Stimulated activated CD8-positive, alpha-beta memory T cell treated with anti-CD3 and anti-CD28 coated beads, Interleukin-4, amount 100 ng/mL, for 1 hour (primary cell): Measurements from ENCODE around the gene RARB.

Experiments
- DNase-seq, 2 donors: peaks; one replicate each; pipeline ENCODE4 v3.0.0-alpha.2; 2020; ENCODE audit warnings: low read depth in 2 of 2, low spot score in 1 of 2

RARB gene

DNA sequence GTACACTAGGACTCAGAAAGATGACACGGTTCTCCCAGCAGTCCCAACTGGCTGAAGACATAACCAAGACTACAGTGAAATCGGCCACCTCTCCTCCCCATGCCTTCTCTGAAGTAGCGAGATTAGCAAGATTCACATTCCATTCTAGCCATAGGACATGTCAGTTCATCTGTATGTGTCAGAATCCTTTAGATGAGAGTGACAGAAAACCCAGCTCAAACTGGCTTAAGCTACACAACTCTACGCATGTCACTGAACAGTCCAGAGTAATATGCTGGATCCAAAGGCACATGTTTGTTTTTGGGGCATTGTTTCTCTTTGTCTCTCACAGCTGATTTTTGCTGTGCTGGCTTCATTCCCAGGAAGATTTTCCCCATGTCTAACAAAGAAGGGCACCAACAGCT, 75.8 kb downstream of the RARB start:
- DNase-seq: no peak

DNA sequence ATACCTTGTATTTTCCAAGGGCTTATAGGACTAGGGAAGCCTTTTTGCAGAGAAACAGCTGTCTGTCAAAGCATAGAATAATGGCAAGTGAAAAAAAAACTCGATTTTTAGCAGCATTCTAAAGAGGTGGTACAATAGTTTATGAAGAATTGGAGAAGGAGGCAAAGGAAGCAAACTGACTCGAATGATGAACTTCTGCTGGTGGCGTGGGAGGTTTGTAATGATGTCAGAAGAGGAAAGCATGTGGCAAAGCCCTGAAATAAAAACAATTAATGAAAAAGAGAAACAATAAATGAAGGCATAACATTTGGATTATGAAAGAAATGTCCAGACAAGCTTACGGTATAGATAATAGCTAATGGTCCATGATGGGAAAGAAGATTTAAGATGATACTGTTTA, 77.5 kb downstream of the RARB start:
- no peak for DNase-seq

DNA sequence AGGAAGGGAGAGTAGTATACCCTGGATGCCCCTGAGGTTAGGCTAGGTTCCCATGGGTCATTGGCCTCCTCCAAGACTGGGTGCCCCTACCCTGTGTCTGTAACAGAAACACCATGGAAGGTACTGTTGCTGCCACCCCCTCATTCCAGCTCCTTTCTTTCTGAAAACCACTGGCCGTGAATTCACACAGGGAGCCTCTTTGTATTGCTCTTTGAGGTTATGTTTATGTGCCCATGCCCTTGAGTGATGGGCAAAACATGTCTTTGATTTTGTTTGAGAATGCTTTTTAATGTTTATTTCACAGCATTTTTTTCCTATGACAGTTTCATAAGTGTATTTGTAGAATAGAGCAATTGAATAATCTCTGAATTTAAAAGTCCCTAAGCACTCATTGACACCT, 79.7 kb downstream of the RARB start:
- no peak for DNase-seq

DNA sequence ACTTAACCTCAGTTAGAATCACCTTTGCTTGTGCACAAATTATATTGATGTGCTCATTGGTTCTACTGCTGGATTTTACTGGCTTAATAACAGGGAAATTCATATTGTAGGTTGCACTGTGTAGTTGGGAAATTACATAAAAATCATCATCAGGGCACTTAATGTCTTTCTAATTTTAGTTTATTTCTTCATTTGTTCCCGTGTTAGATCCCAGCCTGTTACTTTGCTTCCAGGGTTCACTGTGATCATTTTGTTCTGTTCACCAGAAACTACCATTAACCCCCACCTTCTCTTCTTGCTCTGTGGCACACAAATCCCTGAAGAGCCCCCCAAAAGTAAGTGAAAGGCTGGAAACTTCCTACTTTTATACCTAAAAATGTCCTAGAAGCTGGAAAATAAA, 80.4 kb downstream of the RARB start:
- DNase-seq: no peak

DNA sequence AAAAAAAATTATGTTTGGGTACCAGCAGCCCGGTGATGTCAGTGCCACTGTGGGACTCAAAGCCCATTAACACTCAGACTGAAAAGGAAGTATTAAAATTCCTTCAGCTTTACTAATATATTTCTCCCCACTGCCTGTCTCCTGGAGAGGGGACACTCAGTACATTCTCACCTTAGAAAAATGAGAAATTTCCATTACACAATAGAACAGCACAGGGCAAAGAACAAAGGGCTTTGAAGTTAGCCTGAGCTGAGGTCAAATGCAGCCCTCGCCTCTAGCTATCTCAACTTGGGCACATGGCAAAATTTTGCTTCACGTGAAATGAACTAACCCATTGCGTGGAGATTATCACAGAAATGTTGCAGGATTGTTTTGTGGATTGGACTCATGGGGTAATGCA, 80.8 kb downstream of the RARB start:
- no peak for DNase-seq

DNA sequence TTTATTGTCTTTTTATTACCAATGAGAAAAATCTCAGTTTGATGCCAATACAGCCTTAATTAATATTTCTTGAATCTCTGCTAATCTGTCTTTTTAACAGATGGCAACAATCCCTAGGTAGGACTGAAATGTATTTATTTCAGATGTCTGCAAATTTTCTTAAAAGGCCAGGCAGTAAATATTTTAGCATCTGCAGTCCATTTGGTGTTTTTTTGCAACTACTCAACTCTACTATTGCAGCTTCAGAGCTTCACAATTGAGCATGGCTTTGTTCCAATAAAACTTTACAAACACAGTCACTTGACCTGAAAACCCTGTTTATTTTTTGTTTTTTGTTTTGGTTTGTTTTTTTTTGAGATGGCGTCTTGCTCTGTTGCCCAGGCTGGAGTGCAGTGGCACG, 82.7 kb downstream of the RARB start:
- DNase-seq: no peak

DNA sequence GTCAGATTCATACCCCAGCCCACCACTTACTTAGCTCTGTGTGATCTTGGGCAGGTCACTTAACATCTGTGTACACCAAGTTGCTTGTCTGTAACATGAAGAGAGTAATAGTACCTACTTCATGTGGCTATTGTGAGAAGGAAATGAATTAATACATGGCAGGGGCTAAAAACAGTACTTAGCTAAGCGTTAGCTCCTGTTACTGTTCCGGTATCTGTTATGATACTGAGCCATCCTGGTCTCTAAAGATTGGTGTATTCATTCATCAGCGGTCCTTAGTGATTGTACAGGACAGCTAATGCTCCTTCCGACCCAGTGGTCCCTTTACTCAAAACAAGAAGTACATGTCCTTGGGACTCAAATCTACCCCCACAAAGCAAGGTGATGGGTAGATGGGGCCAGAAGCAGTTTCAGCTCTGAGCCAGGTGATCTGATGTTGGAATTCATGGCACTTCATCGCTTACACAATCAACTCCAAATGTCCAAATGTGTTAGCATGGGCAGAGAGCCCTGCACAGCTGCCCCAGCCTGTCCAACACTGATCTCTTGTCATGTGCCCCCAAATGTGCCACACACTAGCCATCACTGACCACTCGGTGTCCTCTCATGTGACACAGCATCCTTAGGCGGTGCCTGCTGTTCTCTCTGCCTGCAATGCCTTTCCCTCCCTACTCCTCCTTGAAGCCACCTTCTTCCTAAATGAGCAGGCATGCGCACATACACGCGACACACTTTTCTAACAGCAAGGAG, 84.1 kb downstream of the RARB start:
- DNase-seq: no peak

DNA sequence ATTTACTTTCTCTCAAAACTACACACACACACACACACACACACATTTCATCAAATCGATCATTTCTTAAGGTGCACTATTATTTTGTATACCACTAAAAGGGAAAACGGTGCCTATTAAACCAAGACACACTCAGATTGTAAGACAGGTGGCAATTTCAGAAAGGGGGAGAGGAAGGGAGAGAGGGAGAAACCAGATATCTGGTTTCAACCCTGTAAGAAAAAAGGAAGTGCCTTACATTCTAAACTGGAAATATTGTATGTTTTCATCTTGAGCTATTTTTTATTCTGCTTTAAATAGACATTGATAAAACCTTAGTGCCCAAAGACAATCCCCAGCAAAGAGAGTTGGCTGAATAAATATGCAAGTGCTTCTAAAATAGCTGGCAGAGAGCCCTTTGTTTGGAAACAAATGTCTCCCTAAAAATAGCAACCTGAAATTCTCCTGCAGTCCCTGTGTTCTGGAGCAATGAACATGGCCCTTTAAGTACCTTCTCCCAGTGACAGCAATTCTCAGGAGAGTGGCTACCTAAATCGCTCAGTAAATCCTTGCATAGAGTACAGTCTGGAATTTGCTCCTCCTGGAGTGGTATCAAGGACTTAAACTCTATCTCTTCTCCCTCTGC, 85.7 kb downstream of the RARB start:
- no peak for DNase-seq

DNA sequence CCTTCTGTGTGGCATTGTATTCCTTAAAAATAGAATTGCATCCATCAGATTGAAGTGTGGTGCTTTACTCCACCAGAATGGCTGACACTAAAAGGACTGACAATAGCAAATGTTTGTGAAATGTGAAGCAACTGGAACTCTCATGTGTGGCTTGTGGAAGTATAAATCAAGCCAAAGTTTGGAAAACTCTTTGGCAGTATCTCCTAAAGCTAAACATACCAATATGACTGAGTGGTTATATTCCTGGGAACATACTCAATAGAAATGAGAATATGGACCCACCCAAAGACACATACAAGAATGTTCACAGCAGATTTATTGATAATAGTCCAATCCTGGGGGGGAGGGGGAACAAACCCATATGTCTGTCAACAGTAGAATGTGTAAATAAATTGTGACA, 87.1 kb downstream of the RARB start:
- DNase-seq: no peak

DNA sequence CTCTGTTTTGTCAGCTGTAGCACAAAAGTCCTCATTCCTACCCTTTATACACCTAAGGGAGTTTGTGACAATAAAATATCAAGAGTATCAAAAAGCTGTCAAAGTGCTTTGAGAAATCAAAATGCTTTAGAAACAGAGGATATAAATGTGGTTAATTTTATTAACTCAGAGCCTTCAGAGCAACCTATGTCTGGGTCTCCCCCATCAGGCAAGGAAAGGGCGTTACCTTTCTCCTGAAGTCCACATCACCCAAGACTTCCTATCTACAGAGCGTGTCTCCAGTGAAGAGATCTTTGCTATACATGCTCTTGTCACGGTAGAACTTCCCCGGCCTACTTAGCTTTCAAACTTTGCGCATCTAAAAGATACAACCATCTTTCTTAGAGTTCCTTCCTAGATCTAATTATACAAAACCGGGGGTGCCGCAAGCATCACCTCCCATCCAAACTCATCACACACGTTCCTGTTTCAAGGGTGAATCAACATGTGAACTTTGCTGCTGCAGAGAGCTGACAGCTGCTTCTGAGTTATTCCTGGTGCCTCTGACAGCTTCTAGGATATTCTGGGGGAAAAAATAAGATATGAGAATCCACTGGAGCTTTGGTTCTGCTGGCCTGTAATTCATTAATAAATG, 93.0 kb downstream of the RARB start:
- DNase-seq: no peak

DNA sequence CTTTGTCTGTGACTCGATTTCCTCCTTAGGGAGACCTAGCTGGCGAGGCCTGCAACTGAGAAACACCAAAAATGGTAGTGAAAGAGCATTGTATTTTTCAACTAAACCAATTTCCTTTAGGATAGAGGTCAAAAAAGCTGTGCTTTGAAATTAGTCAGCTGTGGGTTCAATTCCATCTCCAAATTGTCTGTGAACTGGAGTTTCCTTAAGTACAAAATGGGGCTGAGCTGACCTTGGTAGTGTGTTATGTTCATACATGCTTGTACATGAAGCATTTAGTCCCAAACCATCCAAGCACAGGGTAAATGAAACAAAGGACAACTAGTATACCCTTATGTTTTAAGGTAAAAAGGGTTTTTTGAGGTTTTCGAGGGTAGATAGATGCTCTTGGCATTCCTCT, 99.3 kb downstream of the RARB start:
- DNase-seq: no peak

DNA sequence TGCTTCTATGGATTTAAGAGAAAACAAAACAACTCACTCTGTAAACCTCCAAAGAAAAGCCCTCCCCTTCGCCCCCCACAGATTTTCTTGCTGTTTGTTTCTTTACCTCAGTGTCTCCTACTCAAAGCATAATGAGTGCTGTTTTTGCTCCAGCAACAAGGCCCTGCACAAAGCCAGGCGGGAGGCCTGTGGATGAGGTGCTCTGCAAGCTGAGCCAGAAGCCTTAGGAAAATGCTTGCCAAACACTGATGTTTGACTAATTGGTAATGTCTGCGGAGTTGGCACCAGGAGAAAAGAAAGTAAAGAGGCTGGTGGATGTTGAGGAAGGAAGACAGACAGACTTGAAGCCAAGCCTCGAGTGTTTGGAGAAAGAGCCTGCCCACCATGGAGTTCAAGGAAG, 99.7 kb downstream of the RARB start:
- DNase-seq: no peak

DNA sequence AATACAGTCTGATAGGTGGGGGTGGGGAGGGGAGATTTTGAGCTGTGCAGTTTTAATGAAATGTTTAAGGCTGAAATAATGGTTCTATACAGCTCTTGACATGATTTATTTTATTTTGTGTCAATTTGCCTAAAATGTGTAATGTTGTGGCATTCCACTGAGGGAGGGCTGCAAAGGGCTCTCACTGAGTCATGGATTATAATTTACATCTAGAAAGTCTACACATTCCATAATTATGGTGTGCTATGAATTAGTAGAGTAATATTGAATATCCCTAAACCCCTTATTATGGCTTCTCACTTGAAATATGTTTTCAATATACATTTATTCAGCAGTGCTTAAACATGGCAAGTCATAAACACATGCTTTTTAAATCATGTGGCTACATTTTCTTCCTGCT, 103.9 kb downstream of the RARB start:
- no peak for DNase-seq

DNA sequence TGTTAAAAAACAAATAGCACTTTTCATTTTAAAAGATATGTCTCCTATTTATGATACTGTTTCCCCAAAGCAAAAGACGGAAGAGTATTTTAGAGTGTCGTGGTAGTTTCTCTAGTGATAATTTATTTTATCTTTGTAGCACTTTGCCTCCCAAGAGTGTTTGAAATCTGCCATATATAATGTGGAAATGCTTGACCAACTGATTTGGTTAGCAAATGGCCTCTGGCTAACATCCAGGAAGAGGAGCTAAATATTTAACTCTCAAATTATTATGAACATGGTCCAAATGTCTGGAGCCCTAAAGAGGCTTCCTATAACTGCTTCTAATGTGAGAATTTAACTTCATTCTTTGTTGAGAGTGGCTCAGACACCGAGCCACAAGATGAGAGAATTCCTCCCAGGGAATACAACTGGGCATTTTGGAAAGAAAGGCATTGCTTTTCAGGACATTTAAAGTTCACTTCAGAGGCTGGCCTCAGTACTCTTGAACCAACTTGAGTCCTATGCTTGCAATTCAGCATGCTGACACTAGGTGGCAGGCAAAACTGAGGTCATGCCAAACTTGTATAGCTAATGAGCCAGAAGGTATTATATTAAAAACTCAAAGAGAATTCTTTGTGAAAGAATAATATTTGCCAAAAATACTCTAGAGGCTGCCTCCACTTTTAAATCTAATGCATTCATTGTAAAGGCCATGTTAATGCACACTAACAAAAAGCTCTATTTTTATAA, 104.5 kb downstream of the RARB start:
- no peak for DNase-seq

DNA sequence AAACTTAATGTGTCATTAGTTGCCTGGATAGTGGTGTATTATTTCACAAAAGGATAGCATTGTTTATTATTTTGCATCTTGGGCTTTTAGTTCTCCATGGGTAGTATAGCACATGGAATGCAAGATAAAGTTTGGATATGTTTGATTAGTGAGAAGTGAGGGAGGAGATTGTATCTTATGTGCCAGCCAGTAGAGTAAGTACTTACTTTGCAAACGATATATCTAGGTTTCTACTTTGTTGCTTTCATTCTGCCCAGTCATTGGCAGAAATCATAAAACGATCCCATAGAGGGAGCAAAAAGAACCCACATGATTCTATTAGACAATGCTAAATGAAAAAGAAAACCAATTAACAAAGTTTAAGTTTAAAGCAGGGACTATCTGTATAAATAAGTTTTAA, 105.3 kb downstream of the RARB start:
- DNase-seq: no peak

DNA sequence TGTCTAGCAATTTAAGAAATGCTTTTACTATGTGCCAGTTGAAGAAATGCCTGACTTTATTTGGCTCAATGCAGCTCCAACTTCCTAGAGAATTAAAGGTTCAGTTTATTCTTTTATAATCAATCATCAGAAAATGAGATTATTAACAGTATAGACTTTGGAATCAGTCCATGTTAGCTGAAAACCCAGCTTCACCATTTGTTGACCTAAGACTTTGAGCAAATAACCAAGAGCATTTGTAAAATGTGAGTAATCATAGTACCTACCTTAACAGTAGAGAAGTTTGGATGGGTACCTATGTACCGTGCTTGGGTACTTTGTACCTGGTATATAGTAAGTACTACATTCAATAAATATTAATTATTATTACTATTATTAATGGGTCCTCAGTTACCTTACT, 105.9 kb downstream of the RARB start:
- no peak for DNase-seq

DNA sequence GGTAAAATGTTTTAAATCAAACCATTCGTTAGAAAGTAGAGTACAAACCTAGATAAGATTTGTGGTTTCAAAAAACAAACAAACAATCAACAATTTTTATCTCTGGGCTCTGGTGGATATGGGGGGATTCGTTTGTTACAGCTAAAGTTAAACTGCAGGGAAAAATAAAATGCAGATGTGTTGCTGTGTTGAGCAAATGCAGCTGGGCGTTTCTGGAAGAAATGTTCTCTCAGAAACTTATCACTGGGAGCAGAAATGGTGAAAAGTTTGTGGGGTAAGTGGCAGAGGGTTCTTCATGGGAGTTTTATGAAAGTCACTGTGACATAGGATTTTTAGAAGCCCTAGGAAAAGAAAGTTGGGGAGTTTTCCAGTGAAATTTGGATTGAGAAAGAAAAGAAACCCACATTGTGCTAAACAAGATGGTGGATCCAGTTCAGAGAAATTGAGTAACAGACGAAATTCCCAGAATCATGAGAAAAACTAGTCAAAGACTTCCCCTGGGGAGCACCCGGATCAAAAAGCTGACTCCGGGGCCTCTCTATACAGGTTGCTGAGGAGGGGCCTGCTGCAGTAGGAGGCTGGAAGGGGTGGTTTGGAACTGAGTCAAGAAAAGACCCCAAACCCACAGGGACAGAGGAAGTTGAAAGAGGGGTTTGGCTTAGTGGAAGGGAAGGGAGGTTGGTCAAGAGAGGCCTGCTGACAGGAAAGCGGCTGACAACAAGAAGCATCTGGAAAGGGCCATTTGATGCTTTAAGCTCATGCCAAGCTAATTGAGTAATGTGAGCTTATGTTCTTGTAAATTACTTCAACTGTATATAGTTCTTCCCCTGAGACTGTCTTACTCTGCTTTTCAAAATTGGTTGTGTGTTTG, 108.7 kb downstream of the RARB start:
- DNase-seq: no peak

DNA sequence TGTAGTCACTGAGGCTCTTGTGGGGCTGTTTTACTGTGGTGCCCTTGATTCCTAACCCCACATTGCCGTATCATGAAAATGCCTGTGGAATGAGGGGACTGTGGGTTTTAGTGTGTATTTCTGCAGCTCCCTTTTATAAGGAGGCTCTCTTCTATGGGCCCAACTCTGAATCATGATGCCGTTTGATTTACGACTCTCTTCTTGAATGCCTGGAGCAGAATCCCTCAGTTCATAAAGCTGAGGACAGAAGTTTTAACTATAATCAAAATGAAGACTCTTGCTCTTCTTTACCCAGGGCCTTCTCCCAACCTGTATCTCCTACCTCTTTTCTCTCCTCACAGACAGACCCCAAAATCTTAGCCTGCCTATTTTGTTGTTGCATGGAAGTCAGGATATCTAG, 109.5 kb downstream of the RARB start:
- DNase-seq: no peak

DNA sequence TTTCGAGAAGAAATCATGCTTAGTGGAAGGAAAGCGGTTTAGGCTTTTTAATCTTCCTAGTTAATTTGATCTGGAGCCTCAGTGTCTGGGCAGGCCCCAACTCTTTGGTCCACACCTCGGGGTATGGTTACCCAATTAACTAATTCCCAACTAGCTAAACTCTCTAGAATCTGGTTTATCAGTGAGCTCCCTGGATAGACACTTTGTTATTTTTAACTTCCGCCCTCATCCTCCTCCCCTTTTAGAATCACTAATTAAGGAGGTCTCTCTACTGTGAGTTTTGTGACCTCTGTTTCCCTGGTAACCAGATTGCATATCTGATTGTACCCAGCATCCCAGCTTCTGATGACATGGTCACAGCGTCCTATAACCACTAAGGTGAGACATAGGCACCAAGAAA, 112.2 kb downstream of the RARB start:
- DNase-seq: no peak

DNA sequence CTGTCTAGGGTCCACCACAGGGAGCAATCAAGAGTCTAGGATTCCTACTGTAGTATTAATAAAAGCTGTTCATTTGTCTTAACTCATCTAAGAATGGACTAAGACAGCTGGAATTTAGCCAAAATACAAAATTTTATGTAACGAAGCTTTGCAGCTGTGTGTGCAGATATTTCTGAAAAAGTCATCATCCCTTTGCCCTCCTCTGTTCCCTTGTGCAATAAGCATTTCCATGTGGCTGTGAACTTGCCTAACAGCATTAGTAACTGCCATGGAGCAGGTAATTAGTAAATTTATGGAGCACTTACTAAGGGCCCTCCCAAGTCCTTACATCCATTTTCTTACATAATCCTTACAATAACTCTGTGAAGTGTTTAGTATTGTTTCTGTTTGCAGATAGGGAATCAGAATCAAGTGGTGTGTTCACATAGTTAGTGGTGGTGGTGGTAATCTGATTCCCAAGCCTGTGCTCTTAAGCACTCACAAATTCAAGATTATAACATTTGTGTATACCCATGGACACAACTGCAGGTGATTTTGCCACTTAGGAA, 114.5 kb downstream of the RARB start:
- DNase-seq: no peak

DNA sequence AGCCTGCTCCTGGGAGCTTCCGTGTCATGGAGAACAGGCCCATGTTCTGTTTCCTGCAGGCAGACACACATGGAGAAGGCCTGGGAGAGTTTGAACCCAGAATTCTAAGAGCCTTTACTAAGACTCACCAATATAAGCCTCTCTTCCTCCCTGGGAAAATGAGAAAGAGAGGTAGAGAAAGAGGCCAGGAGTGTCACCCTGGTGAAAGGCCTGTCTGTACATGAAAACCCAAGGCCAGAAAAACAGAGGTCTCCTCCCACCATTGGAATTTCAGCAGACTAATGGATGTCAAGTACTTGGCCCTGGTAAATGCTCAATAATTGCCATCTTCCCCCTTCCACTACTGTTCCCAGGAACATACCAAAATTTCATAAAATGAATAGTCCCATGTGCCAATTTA, 119.0 kb downstream of the RARB start:
- no peak for DNase-seq
